Adipocyte (in vitro differentiated cells): Measurements from ENCODE around the gene ITIH3.

ENCODE experiments used
- DNase-seq: peaks from one replicate; pipeline ENCODE4 v3.0.0-alpha.2; 2015; ENCODE audit warnings: low read depth
- H3K27me3 ChIP-seq: replicated peaks from 2 replicates; pipeline ENCODE4 v1.7.0; 2013; ENCODE audit warnings: mild to moderate bottlenecking, low read length, moderate library complexity; ENCODE audit not compliant: control insufficient read depth, insufficient read depth
- H3K36me3 ChIP-seq: 2 replicates; pipeline ENCODE4 v1.7.0; 2013; ENCODE audit warnings: low read length, mild to moderate bottlenecking, moderate library complexity; ENCODE audit not compliant: control insufficient read depth, insufficient read depth, severe bottlenecking
- H3K4me1 ChIP-seq: 2 replicates; pipeline ENCODE4 v1.7.0; 2013; ENCODE audit warnings: mild to moderate bottlenecking, low read length, moderate library complexity; ENCODE audit not compliant: control insufficient read depth, insufficient read depth
- H3K4me3 ChIP-seq: 2 replicates; pipeline ENCODE4 v1.7.0; 2013; ENCODE audit warnings: mild to moderate bottlenecking, low read length, moderate library complexity
- H3K9ac ChIP-seq: 2 replicates; pipeline ENCODE4 v1.7.0; 2013; ENCODE audit warnings: mild to moderate bottlenecking, low read length, moderate library complexity
- H3K9me3 ChIP-seq: 2 replicates; pipeline ENCODE4 v1.7.0; 2013; ENCODE audit warnings: mild to moderate bottlenecking, low read length, moderate library complexity; ENCODE audit not compliant: control insufficient read depth

The ITIH3 gene

GRCh38 chr3:52851348-52851747 lies 56.8 kb downstream of the ITIH3 start:
- peak; percentile 61 for DNase-seq
- Histone ChIP-seq H3K9ac (no peak overlapping the region), H3K9me3 (no peaks in the 10 kb centered on the region), H3K36me3 (peaks cover 45% of the 10 kb centered on the region), H3K4me3 (no peak overlapping the region), H3K27me3 (no peaks in the 10 kb centered on the region), H3K4me1 (peaks cover 9% of the 10 kb centered on the region)

GRCh38 chr3:52852419-52852818 lies 57.8 kb downstream of the ITIH3 start:
- Histone ChIP-seq H3K9me3 (no peaks in the 10 kb centered on the region), H3K36me3 (peaks cover 40% of the 10 kb centered on the region), H3K27me3 (no peaks in the 10 kb centered on the region), H3K9ac (no peak overlapping the region), H3K4me1 (peaks cover 9% of the 10 kb centered on the region), H3K4me3 (no peak overlapping the region)
- DNase-seq, result no peak

- H3K9me3 ChIP-seq, result no peaks in the 10 kb centered on the region
These were observed 59.4 kb downstream of the ITIH3 start for GRCh38 chr3:52854013-52854412.

GRCh38 chr3:52856666-52857065 lies 62.1 kb downstream of the ITIH3 start:
- no peak for DNase-seq

More at GRCh38 chr3:52854013-52854412, 59.4 kb downstream of the ITIH3 start:
- H3K4me1 ChIP-seq, result peaks cover 2% of the 10 kb centered on the region
- no peak for DNase-seq
- no peaks in the 10 kb centered on the region for H3K27me3 ChIP-seq
- H3K4me3 ChIP-seq, result no peak overlapping the region
- no peak overlapping the region for H3K9ac ChIP-seq
- peaks cover 27% of the 10 kb centered on the region for H3K36me3 ChIP-seq

GRCh38 chr3:52857133-52857532 lies 62.5 kb downstream of the ITIH3 start:
- Histone ChIP-seq H3K36me3 (peaks cover 13% of the 10 kb centered on the region), H3K9me3 (no peaks in the 10 kb centered on the region), H3K9ac (no peak overlapping the region), H3K4me1 (no peaks in the 10 kb centered on the region), H3K4me3 (no peak overlapping the region), H3K27me3 (no peaks in the 10 kb centered on the region)
- no peak for DNase-seq

More at GRCh38 chr3:52856666-52857065, 62.1 kb downstream of the ITIH3 start:
- Histone ChIP-seq H3K9ac (no peak overlapping the region), H3K4me1 (no peaks in the 10 kb centered on the region), H3K9me3 (no peaks in the 10 kb centered on the region), H3K36me3 (peaks cover 18% of the 10 kb centered on the region), H3K4me3 (no peak overlapping the region), H3K27me3 (no peaks in the 10 kb centered on the region)

- no peaks in the 10 kb centered on the region for H3K27me3 ChIP-seq
- no peak for DNase-seq
- H3K9me3 ChIP-seq, result no peaks in the 10 kb centered on the region
- H3K4me3 ChIP-seq, result no peak overlapping the region
- no peak overlapping the region for H3K9ac ChIP-seq
- H3K36me3 ChIP-seq, result peaks cover 7% of the 10 kb centered on the region
- H3K4me1 ChIP-seq, result no peaks in the 10 kb centered on the region
These were observed 63.3 kb downstream of the ITIH3 start for GRCh38 chr3:52857864-52858263.
